K562 (cell line): Measurements from ENCODE around the gene ADGRG1. TPM values are rescaled to one million over a fixed set of nuclear protein-coding genes. Genes with fewer than 3 reads are reported as not detected.

Source experiments
- ATAC-seq: fragments of 200-7000 bp; cut with Tn5 transposase; 3 replicates; pipeline ENCODE4 v1.9.1; 2020; ENCODE audit warnings: moderate library complexity
- BruUV-seq: library from RNA; stranded (reverse); fragments of 400-500 nt; replicated peaks from 2 replicates; lab custom pipeline; 2021; lab: Mats Ljungman, UMichigan
- CTCF ChIA-PET: fragments of 300-600 bp; formaldehyde crosslinking; extraction: SDS; loops from one replicate; lab custom pipeline; 2021; ENCODE audit warnings: low intra/inter-chr PET ratio; lab: Yijun Ruan, JAX
- POLR2A ChIA-PET: fragments of 300-600, 350-650 bp; sonication (Branson Sonifier 250); formaldehyde crosslinking; extraction: SDS; loops from one replicate; lab custom pipeline; 2021; ENCODE audit warnings: antibody characterized with exemption, inconsistent platforms; lab: Yijun Ruan, JAX
- DNase-seq, 4 experiments: peaks; one replicate each; pipeline versions ENCODE4 v3.0.0 to v3.0.0-alpha.2; 2011 to 2018; ENCODE audit warnings: low spot score in 3 of 4, mixed read lengths in 3 of 4; ENCODE audit errors: extremely low read depth in 1 of 4
- FAIRE-seq: peaks from 2 replicates; lab custom pipeline; 2011; peaks lifted over from hg19 to GRCh38; lab: Jason Lieb, UNC
- H2AFZ ChIP-seq: 2 replicates; pipeline ENCODE4 v1.6.0; 2011; ENCODE audit warnings: low read depth, low read length, control low read depth, inconsistent platforms
- H3K27ac ChIP-seq: fragments of 200-600 bp; 3 replicates; pipeline ENCODE4 v1.8.0; 2011; ENCODE audit warnings: low read depth, mild to moderate bottlenecking, control low read depth, inconsistent platforms, low read length, moderate library complexity, mixed read lengths; ENCODE audit errors: extremely low read depth
- H3K27me3 ChIP-seq, 2 experiments: fragments of 300-600 bp in 1 of 2; 2 replicates in 1 of 2; 3 replicates in 1 of 2; pipeline versions ENCODE4 v1.6.0 to v1.8.0; 2011; ENCODE audit warnings: inconsistent platforms in 2 of 2, low read length in 2 of 2, mild to moderate bottlenecking in 1 of 2, mixed read lengths in 1 of 2, moderate library complexity in 1 of 2; ENCODE audit not compliant: control insufficient read depth in 2 of 2, insufficient read depth in 2 of 2
- H3K36me3 ChIP-seq: fragments of 300-600 bp; 3 replicates; pipeline ENCODE4 v1.8.0; 2011; ENCODE audit warnings: mild to moderate bottlenecking, low read length, inconsistent platforms; ENCODE audit not compliant: control insufficient read depth, insufficient read depth
- H3K4me1 ChIP-seq, 2 experiments: fragments of 200-600 bp in 1 of 2; replicated peaks in 1 of 2; 2 replicates in 1 of 2; 3 replicates in 1 of 2; pipeline versions ENCODE4 v1.5.1 to v1.8.0; 2011; ENCODE audit warnings: inconsistent platforms in 2 of 2, low read length in 2 of 2, mild to moderate bottlenecking in 1 of 2, mixed read lengths in 1 of 2, moderate library complexity in 1 of 2; ENCODE audit not compliant: control insufficient read depth in 2 of 2, insufficient read depth in 2 of 2
- H3K4me2 ChIP-seq: 2 replicates; pipeline ENCODE4 v1.6.1; 2011; ENCODE audit warnings: low read length, control low read depth, inconsistent platforms, mixed read lengths; ENCODE audit not compliant: insufficient read depth
- H3K4me3 ChIP-seq: fragments of 200-600 bp; sonication (generic), shearing (Covaris generic); 2 replicates; pipeline ENCODE4 v1.5.1; 2016; ENCODE audit warnings: control low read depth, inconsistent platforms
- H3K79me2 ChIP-seq: fragments of 200-600 bp; 3 replicates; pipeline ENCODE4 v1.8.0; 2011; ENCODE audit warnings: low read length, inconsistent platforms; ENCODE audit not compliant: control insufficient read depth, insufficient read depth
- H3K9ac ChIP-seq, 2 experiments: 2 replicates each; pipeline versions ENCODE4 v1.6.0 to v1.6.1; 2011; ENCODE audit warnings: low read depth in 2 of 2, low read length in 2 of 2, control low read depth in 1 of 2, inconsistent platforms in 1 of 2, mild to moderate bottlenecking in 1 of 2, mixed read lengths in 1 of 2; ENCODE audit not compliant: insufficient read depth in 1 of 2
- H3K9me1 ChIP-seq: one replicate; pipeline ENCODE4 v1.6.0; 2011; ENCODE audit warnings: inconsistent platforms, mild to moderate bottlenecking, low read length, moderate library complexity; ENCODE audit not compliant: control insufficient read depth, insufficient read depth
- H3K9me3 ChIP-seq: replicated peaks from 2 replicates; pipeline ENCODE4 v1.5.1; 2011; ENCODE audit warnings: low read depth, low read length, inconsistent platforms; ENCODE audit not compliant: control insufficient read depth, insufficient read depth
- H4K20me1 ChIP-seq: replicated peaks from 2 replicates; pipeline ENCODE4 v1.6.1; 2011; ENCODE audit warnings: low read length, inconsistent platforms, mixed read lengths; ENCODE audit not compliant: control insufficient read depth, insufficient read depth
- CCNT2 ChIP-seq: IDR thresholded peaks from 2 replicates; pipeline ENCODE4 v1.6.1; 2011; ENCODE audit warnings: borderline replicate concordance, low read depth, mild to moderate bottlenecking, moderate library complexity, mixed read lengths, low read length; ENCODE audit not compliant: insufficient read length; ENCODE audit errors: extremely low read depth
- E2F8 ChIP-seq: fragments of 450-650 bp; IDR thresholded peaks from 2 replicates; pipeline ENCODE4 v1.7.1; 2018; ENCODE audit warnings: mild to moderate bottlenecking, low read depth; ENCODE audit not compliant: partially characterized antibody
- NFIX ChIP-seq: fragments of 250-450 bp; sonication (Bioruptor Pico); IDR thresholded peaks from 2 replicates; pipeline ENCODE4 v1.4.0; 2020; ENCODE audit warnings: low read depth, mild to moderate bottlenecking, moderate library complexity
- SPI1 ChIP-seq: IDR thresholded peaks from 2 replicates; pipeline ENCODE4 v1.6.1; 2011; ENCODE audit warnings: low read depth, low read length, control low read depth, borderline replicate concordance
- THRB ChIP-seq: fragments of 450-650 bp; formaldehyde crosslinking; conservative IDR thresholded peaks from 2 replicates; pipeline ENCODE4 v1.4.0; 2022; ENCODE audit warnings: mild to moderate bottlenecking, missing genetic modification characterization
- YBX1 ChIP-seq: fragments of 450-650 bp; IDR thresholded peaks from 2 replicates; pipeline ENCODE4 v1.7.1; 2016; ENCODE audit warnings: mild to moderate bottlenecking
- ZNF318 ChIP-seq, 2 experiments: fragments of 450-650 bp; IDR thresholded peaks; 2 replicates each; pipeline ENCODE4 v1.6.1; 2016; ENCODE audit warnings: mild to moderate bottlenecking in 2 of 2, borderline replicate concordance in 1 of 2, low read depth in 1 of 2, moderate library complexity in 1 of 2
- WGBS: fragments of 100-300 bp; shearing (Covaris generic); methylation state at CpG from one replicate; pipeline ENCODE4 v1.1.6; 2016; ENCODE audit warnings: low coverage, mixed read lengths; ENCODE audit not compliant: insufficient coverage; ENCODE audit errors: missing lambda C conversion rate; 5-methylcytosine and 5-hydroxymethylcytosine counted together
- in situ Hi-C: fragments of 300-500 bp; cut with MboI; formaldehyde crosslinking; loops from 4 replicates; pipeline ENCODE4 v1.15.0; 2018; ENCODE audit warnings: inconsistent platforms, mixed read lengths
- intact Hi-C: fragments of 100-400 bp; cut with micrococcal nuclease; formaldehyde crosslinking; loops from 2 replicates; pipeline ENCODE4 v1.14.2; 2022
- polyA plus RNA-seq, 8 experiments: library from polyadenylated mRNA; depleted of rRNA in 4 of 8; stranded (reverse) in 5 of 8; unstranded in 3 of 8; fragments of >200 nt; fragmentation: Nextera tagmentation in 2 of 8; fragmentation: Illumina TruSeq in 1 of 8; extraction: Ambion mirVana in 2 of 8; extraction: Trizol in 1 of 8; gene quantifications; 2 replicates each; pipeline versions ENCODE4 v1.2.1 to v1.2.3, GENCODE V29; 2011 to 2014; ENCODE audit warnings: inconsistent platforms in 1 of 8, missing spikeins in 1 of 8
- total RNA-seq, 7 experiments: library from RNA; depleted of rRNA in 6 of 7; stranded (reverse); fragments of >200 nt in 6 of 7; fragmentation: Illumina TruSeq in 2 of 7; extraction: Trizol in 2 of 7; gene quantifications; 2 replicates each; pipeline versions ENCODE4 v1.2.1 to v1.2.3, GENCODE V29; 2011 to 2021; ENCODE audit warnings: low replicate concordance in 1 of 7

Gene ADGRG1
- total and polyA plus RNA-seq, 9 of the 15 experiments (the other 6 are each of a cell fraction or from before 2014, with no cell fraction given), result 0.04 to 0.31 (median 0.16) TPM; not detected in 6

- Histone ChIP-seq H3K36me3 (no peaks in the 10 kb centered on the region), H3K9me1 (no peaks in the 10 kb centered on the region), H2AFZ (no peak overlapping the region), H4K20me1 (peaks cover 6% of the 10 kb centered on the region; the same call in 1 of the 2 replicates), H3K27ac (no peak overlapping the region), H3K4me3 (no peak overlapping the region), H3K27me3 (peaks cover 2 to 4% of the 10 kb centered on the region in 2 experiments; a peak in 1 of 5 replicates), H3K9me3 (no peaks in the 10 kb centered on the region; the same call in 1 of the 2 replicates), H3K79me2 (no peaks in the 10 kb centered on the region), H3K9ac (no peak overlapping the region), H3K4me1 (peaks cover 6 to 11% of the 10 kb centered on the region in 2 experiments; a peak in 4 of 5 replicates), H3K4me2 (no peak overlapping the region)
- WGBS, result 22% methylated on average over 7 of the region's 7 CpGs
- no peak for ATAC-seq
- no peak for FAIRE-seq
- BruUV-seq, result no TSS peak
- ChIA-PET POLR2A (interaction anchor here (0.7 kb wide), 1 partner anchor 368 kb away, joined by 3 read pairs; no protein-coding TSS in a partner anchor), CTCF (interaction anchor here (1.3 to 2.8 kb wide), 6 partner anchors 47 to 271 kb away, joined by 3 to 65 read pairs (median 8); no protein-coding TSS in a partner anchor)
- in situ Hi-C loops (no loop called here), intact Hi-C loops (loop anchor here (1.0 to 10.0 kb wide), 3 partner anchors 57 to 273 kb away; no protein-coding TSS in a partner anchor)
- DNase-seq, result no peak
- TF ChIP-seq CCNT2 (no peak), THRB (CRISPR knock-in tag) (0 out of 2 replicates have a peak, but pooled peaks have one; percentile 30), SPI1 (peak; percentile 21; the same call in 1 of the 2 replicates), YBX1 (0 out of 2 replicates have a peak, but pooled peaks have one; percentile 43), NFIX (CRISPR knock-in tag) (no peak), E2F8 (no peak), ZNF318 (IDR thresholded peaks at IDR 0.05; ENCODE audit: borderline replicate concordance in 1 of 2, low read depth in 1 of 2) (no peak)
Measured at GRCh38 chr16:57591870-57592485, 36.5 kb upstream of the ADGRG1 start.
